Bone marrow (tissue), 2 donors: ENCODE data around the gene SPEM1.
"Not testable (repeated sequence)": the region's sequence is repeated elsewhere in the genome, so short reads cannot be mapped to it uniquely, and the experiment has no call there.

Experiments used
- DNase-seq, 2 donors: peaks; one replicate each; lab custom pipeline; 2025; lab: John Stamatoyannopoulos, UW

The SPEM1 gene

DNA sequence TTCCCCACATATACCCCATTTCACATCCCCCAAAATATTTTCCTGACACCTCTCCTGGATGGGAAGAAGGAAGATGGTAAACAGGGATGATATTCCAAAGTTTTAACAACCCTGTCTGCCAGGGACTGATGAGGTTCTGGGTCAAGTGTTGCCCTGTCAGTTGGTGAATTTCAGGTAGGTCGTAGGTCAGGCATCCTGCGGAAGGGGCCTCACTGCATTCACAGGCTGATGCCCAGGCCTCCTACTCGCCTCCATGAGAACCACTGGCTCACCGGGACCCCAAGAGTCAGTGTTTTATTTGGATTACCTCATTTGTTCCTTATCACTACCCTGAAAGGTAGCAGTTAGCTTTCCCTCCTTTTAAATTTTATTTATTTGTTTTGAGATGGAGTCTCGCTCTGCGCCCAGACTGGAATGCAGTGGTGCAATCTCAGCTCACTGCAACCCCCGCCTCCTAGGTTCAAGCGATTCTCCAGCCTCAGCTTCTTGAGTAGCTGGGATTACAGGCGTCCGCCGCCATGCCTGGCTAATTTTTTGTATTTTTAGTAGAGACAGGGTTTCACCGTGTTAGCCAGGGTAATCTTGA, 48.8 kb downstream of the SPEM1 start:
- DNase-seq: no peak

DNA sequence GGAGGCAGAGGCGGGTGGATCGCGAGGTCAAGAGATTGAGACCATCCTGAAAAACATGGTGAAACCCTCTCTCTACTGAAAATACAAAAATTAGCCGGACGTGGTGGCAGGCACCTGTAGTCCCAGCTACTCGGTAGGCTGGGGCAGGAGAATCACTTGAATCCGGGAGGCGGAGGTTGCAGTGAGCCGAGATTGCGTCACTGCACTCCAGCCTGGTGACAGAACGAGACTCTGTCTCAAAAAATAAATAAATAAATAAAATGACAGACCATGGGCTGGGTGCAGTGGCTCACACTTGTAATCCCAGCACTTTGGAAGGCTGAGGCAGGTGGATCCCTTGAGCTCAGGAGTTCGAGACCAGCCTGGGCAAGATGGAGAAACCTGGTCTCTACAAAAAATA, 49.7 kb downstream of the SPEM1 start:
- not testable (repeated sequence) for DNase-seq

DNA sequence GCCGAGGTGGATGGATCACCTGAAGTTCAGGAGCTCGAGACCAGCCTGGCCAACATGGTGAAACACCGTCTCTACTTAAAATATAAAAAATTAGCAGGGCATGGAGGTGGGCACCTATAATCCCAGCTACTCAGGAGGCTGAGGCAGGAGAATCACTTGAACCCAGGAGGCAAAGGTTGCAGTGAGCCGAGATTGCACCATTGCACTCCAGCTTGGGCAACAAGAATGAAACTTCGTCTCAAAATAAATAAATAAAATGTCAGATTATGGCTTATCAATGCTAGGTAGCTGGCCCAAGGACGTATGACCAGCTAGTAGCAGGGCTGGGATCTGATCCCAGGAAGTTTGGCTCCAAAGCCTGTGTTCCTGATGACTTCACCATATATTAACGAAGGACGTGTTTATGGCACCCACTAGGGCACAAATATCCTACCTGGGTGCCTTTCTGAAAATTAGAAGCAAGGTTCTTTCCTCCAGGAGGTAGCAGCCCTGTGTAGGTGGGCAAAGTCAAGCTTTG, 50.4 kb downstream of the SPEM1 start:
- not testable (repeated sequence) for DNase-seq
